ENCODE measurements around the gene TNFRSF11A. TPM values are rescaled to one million over a fixed set of nuclear protein-coding genes. Genes with fewer than 3 reads are reported as not detected.

The TNFRSF11A gene
- total RNA-seq, 1 donor from 2014 or later: 89.9 TPM

- Mint-ChIP-seq H3K36me3 (ENCODE audit: low read depth, unreplicated experiment) (peaks cover 42% of the 10 kb centered on the region), H3K27ac (ENCODE audit: unreplicated experiment) (no peak overlapping the region), H3K4me3 (ENCODE audit: unreplicated experiment) (no peak overlapping the region), H3K27me3 (ENCODE audit: unreplicated experiment) (no peaks in the 10 kb centered on the region), H3K4me1 (ENCODE audit: unreplicated experiment) (no peaks in the 10 kb centered on the region), H3K9me3 (ENCODE audit: unreplicated experiment) (no peaks in the 10 kb centered on the region)
- DNase-seq (ENCODE audit: low spot score): no peak
- TF ChIP-seq CTCF (IDR thresholded peaks at IDR 0.05; ENCODE audit: unreplicated experiment): no peak
Measured at GRCh38 chr18:62374410-62374965, 49.4 kb downstream of the TNFRSF11A start.

GRCh38 chr18:62377131-62377807 lies 52.2 kb downstream of the TNFRSF11A start:
- no peak for DNase-seq (ENCODE audit: low spot score)
- Mint-ChIP-seq H3K4me3 (ENCODE audit: unreplicated experiment) (no peak overlapping the region), H3K4me1 (ENCODE audit: unreplicated experiment) (no peaks in the 10 kb centered on the region), H3K27me3 (ENCODE audit: unreplicated experiment) (no peaks in the 10 kb centered on the region), H3K9me3 (ENCODE audit: unreplicated experiment) (no peaks in the 10 kb centered on the region), H3K27ac (ENCODE audit: unreplicated experiment) (no peak overlapping the region), H3K36me3 (ENCODE audit: low read depth, unreplicated experiment) (peaks cover 35% of the 10 kb centered on the region)
- no peak for TF ChIP-seq CTCF (IDR thresholded peaks at IDR 0.05; ENCODE audit: unreplicated experiment)

- DNase-seq (ENCODE audit: low spot score): no peak
- peak overlapping the region; percentile 19 for H3K4me3 Mint-ChIP-seq (ENCODE audit: unreplicated experiment)
- peaks cover 38% of the 10 kb centered on the region for H3K36me3 Mint-ChIP-seq (ENCODE audit: low read depth, unreplicated experiment)
- no peak overlapping the region for H3K27ac Mint-ChIP-seq (ENCODE audit: unreplicated experiment)
- H3K27me3 Mint-ChIP-seq (ENCODE audit: unreplicated experiment): peaks cover 1% of the 10 kb centered on the region
- no peaks in the 10 kb centered on the region for H3K9me3 Mint-ChIP-seq (ENCODE audit: unreplicated experiment)
- peaks cover 8% of the 10 kb centered on the region for H3K4me1 Mint-ChIP-seq (ENCODE audit: unreplicated experiment)
- TF ChIP-seq CTCF (IDR thresholded peaks at IDR 0.05; ENCODE audit: unreplicated experiment): no peak
Measured at GRCh38 chr18:62379051-62379450, 53.9 kb downstream of the TNFRSF11A start.

GRCh38 chr18:62381373-62381772 lies 56.3 kb downstream of the TNFRSF11A start:
- H3K4me3 Mint-ChIP-seq (ENCODE audit: unreplicated experiment): peak overlapping the region; percentile 38
- peaks cover 1% of the 10 kb centered on the region for H3K27me3 Mint-ChIP-seq (ENCODE audit: unreplicated experiment)
- H3K4me1 Mint-ChIP-seq (ENCODE audit: unreplicated experiment): peaks cover 12% of the 10 kb centered on the region
- H3K36me3 Mint-ChIP-seq (ENCODE audit: low read depth, unreplicated experiment): peaks cover 41% of the 10 kb centered on the region
- no peaks in the 10 kb centered on the region for H3K9me3 Mint-ChIP-seq (ENCODE audit: unreplicated experiment)
- no peak overlapping the region for H3K27ac Mint-ChIP-seq (ENCODE audit: unreplicated experiment)
- TF ChIP-seq CTCF (IDR thresholded peaks at IDR 0.05; ENCODE audit: unreplicated experiment): no peak
- DNase-seq (ENCODE audit: low spot score): no peak

- Mint-ChIP-seq H3K4me1 (ENCODE audit: unreplicated experiment) (peaks cover 12% of the 10 kb centered on the region), H3K27ac (ENCODE audit: unreplicated experiment) (no peak overlapping the region), H3K9me3 (ENCODE audit: unreplicated experiment) (no peaks in the 10 kb centered on the region), H3K36me3 (ENCODE audit: low read depth, unreplicated experiment) (peaks cover 41% of the 10 kb centered on the region), H3K4me3 (ENCODE audit: unreplicated experiment) (no peak overlapping the region), H3K27me3 (ENCODE audit: unreplicated experiment) (peaks cover 3% of the 10 kb centered on the region)
- no peak for DNase-seq (ENCODE audit: low spot score)
- TF ChIP-seq CTCF (IDR thresholded peaks at IDR 0.05; ENCODE audit: unreplicated experiment): no peak
Measured at GRCh38 chr18:62384068-62384467, 59.0 kb downstream of the TNFRSF11A start.

All from endothelial cell (in vitro differentiated cells).